ENCODE results near the gene CRHBP.
"Not testable (repeated sequence)": the region's sequence is repeated elsewhere in the genome, so short reads cannot be mapped to it uniquely, and the experiment has no call there.

CRHBP gene, protein sequence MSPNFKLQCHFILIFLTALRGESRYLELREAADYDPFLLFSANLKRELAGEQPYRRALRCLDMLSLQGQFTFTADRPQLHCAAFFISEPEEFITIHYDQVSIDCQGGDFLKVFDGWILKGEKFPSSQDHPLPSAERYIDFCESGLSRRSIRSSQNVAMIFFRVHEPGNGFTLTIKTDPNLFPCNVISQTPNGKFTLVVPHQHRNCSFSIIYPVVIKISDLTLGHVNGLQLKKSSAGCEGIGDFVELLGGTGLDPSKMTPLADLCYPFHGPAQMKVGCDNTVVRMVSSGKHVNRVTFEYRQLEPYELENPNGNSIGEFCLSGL

GRCh38 chr5:76952795-76953536 lies at the start of gene CRHBP:
Gene CRHBP (plus strand): TSS chr5:76953045. CDS start chr5:76953135, 90 bp downstream.
- H3K27me3 ChIP-seq: peaks cover 0 to 26% of the 10 kb centered on the region in 2 donors
- H3K27ac ChIP-seq: no peak within 1 kb of the TSS
- intact Hi-C loops (cut with DNase I; ENCODE audit: low total_unique reads): no loop called here

GRCh38 chr5:76908166-76908565 lies 44.7 kb upstream of the CRHBP start:
- H3K27me3 ChIP-seq: no peaks in the 10 kb centered on the region
- no peak overlapping the region for H3K4me3 ChIP-seq
- H3K36me3 ChIP-seq: no peaks in the 10 kb centered on the region
- no peaks in the 10 kb centered on the region for H3K4me1 ChIP-seq
- intact Hi-C loops (cut with DNase I; ENCODE audit: low total_unique reads): no loop called here
- H3K9me3 ChIP-seq: no peaks in the 10 kb centered on the region
- TF ChIP-seq CTCF (IDR thresholded peaks at IDR 0.05): no peak
- no peak for DNase-seq
- no peak overlapping the region for H3K27ac ChIP-seq

More at GRCh38 chr5:76952795-76953536, at the start of gene CRHBP:
- Histone ChIP-seq H3K9me3 (no peaks in the 10 kb centered on the region), H3K4me1 (peaks cover 0 to 12% (median 6%) of the 10 kb centered on the region in 4 donors), H3K4me3 (peak within 1 kb of the TSS; percentile 34 to 42), H3K36me3 (no peaks in the 10 kb centered on the region)
- TF ChIP-seq CTCF (IDR thresholded peaks at IDR 0.05): no peak
- no peak for DNase-seq

DNA sequence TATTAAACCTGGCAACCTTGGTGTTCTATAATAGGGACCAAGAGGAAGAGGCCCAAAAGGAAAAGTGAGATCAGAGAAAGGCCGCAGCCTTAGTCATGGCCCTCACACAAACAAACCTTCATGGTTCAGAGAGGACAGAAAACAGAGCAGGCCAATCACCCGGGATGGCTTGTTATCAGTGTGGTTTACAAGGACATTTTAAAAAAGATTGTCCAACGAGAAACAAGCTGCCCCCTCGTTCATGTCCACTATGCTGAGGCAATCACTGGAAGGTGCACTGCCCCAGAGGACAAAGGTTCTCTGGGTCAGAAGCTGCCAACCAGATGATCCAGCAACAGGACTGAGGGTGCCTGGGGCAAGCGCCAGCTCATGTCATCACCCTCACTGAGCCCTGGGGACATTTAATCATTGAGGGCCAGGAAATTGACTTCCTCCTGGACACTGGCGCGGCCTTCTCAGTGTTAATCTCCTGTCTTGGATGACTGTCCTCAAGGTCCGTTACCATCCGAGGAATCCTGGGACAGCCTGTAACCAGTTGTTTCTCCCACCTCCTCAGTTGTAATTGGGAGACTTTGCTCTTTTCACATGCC lies 42.4 kb upstream of the CRHBP start:
- H3K4me3 ChIP-seq; H3K4me1 ChIP-seq; H3K27ac ChIP-seq; DNase-seq; H3K9me3 ChIP-seq; H3K27me3 ChIP-seq; intact Hi-C loops (cut with DNase I; ENCODE audit: low total_unique reads); H3K36me3 ChIP-seq: not testable (repeated sequence)

DNA sequence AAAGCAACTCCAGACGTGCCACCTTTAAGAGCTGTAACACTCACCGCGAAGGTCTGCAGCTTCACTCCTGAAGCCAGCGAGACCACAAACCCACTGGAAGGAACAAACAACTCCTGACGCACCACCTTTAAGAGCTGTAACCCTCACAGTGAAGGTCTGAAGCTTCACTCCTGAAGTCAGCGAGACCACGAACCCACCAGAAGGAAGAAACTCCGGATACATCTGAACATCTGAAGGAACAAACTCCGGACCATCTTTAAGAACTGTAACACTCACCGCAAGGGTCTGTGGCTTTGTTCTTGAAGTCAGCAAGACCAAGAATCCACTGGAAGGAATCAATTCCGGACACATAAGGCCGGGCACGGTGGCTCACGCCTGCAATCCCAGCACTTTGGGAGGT lies 38.2 kb upstream of the CRHBP start:
- H3K27ac ChIP-seq; H3K4me3 ChIP-seq; H3K36me3 ChIP-seq; DNase-seq; H3K9me3 ChIP-seq; intact Hi-C loops (cut with DNase I; ENCODE audit: low total_unique reads); H3K27me3 ChIP-seq; H3K4me1 ChIP-seq: not testable (repeated sequence)

DNA sequence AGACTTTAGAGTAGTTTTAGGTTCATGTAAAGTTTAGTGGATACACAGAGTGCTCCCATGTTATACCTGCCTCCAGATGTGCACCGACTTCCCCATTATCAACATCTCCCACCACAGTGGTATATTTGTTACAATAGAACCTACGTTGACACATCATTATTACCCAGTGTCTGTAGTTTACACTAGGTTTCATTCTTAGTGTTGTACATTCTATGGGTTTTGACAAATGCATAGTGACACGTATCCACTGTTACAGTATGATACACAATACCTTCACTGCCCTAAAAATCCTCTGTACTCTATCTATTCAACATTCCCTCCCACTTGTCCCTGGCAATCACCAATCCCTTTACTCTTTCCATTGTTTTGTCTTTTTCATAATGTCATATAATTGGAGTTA lies 34.3 kb upstream of the CRHBP start:
- no peak for TF ChIP-seq CTCF (IDR thresholded peaks at IDR 0.05)

GRCh38 chr5:76920491-76920890 lies 32.4 kb upstream of the CRHBP start:
- TF ChIP-seq CTCF (IDR thresholded peaks at IDR 0.05): no peak
- no peaks in the 10 kb centered on the region for H3K9me3 ChIP-seq
- no peaks in the 10 kb centered on the region for H3K36me3 ChIP-seq
- intact Hi-C loops (cut with DNase I; ENCODE audit: low total_unique reads): no loop called here
- H3K27me3 ChIP-seq: no peaks in the 10 kb centered on the region
- no peak overlapping the region for H3K27ac ChIP-seq
- H3K4me1 ChIP-seq: no peaks in the 10 kb centered on the region
- no peak overlapping the region for H3K4me3 ChIP-seq
- no peak for DNase-seq

More for the DNA sequence above, 34.3 kb upstream of the CRHBP start:
- H3K27me3 ChIP-seq: no peaks in the 10 kb centered on the region
- intact Hi-C loops (cut with DNase I; ENCODE audit: low total_unique reads): no loop called here
- no peaks in the 10 kb centered on the region for H3K36me3 ChIP-seq
- no peak overlapping the region for H3K27ac ChIP-seq
- DNase-seq: no peak
- H3K4me3 ChIP-seq: no peak overlapping the region
- H3K4me1 ChIP-seq: no peaks in the 10 kb centered on the region
- H3K9me3 ChIP-seq: no peaks in the 10 kb centered on the region
